ENCODE measurements around the gene COL9A3. TPM values are rescaled to one million over a fixed set of nuclear protein-coding genes. Genes with fewer than 3 reads are reported as not detected.

COL9A3 gene
- total RNA-seq, 3 donors from 2014 or later (not counting 1 experiment from before 2014, with no cell fraction given) = 1.9 TPM; not detected in 2

DNA sequence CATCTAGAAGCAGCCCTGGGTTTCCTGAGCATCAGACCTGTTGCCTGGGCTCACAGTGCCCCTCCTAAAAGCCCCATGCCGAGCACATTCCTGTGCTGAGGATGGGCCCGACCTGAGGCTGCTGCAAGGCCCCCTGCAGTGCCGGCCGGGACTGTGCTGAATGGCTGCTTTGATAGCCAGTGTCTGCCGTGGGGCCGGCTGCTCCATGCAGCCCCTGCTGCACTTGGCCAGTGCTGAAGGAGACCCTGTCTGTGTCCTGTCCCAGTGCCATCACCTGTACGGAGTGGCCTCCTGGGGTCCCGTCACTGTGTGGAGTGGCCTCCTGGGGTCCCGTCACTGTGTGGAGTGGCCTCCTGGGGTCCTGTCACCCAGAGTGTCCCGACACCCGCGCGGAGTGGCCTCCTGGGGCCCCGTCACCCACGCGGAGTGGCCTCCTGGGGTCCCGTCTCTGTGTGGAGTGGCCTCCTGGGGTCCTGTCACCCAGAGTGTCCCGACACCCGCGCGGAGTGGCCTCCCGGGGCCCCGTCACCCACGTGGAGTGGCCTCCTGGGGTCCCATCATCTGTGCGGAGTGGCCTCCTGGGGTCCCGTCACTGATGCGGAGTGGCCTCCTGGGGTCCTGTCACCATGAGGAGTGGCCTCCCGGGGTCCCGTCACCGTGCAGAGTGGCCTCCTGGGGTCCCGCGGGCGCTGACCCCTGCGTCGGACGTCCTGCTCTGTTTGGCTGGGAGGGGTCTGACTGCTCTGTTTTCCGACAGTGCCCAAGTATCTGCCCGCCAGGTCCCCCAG, 7.0 kb downstream of the COL9A3 start:
- WGBS (ENCODE audit: insufficient coverage) = 92% methylated on average over 38 of the region's 38 CpGs
- DNase-seq (no peak), ATAC-seq (no peak)
- no peak for TF ChIP-seq CTCF (IDR thresholded peaks at IDR 0.05)
- Mint-ChIP-seq H3K36me3 (no peaks in the 10 kb centered on the region), H3K27ac (no peak overlapping the region), H3K27me3 (ENCODE audit: low read depth in 2 of 2) (peaks cover 0 to 2% of the 10 kb centered on the region in 2 donors), H3K4me1 (no peaks in the 10 kb centered on the region), H3K4me3 (no peak overlapping the region), H3K9me3 (no peaks in the 10 kb centered on the region)
- intact Hi-C loops (cut with micrococcal nuclease) = no loop called here
- H3K27me3 ChIP-seq (ENCODE audit: control insufficient read depth, insufficient read depth, low read length) = peaks cover 2% of the 10 kb centered on the region
- H3K36me3 ChIP-seq (ENCODE audit: control insufficient read depth, insufficient read depth, low read length) = no peaks in the 10 kb centered on the region
- H3K4me1 ChIP-seq (ENCODE audit: control insufficient read depth, insufficient read depth, low read length) = peaks cover 16% of the 10 kb centered on the region
- no peak overlapping the region for H3K27ac ChIP-seq (ENCODE audit: low read length)
- H3K4me3 ChIP-seq (ENCODE audit: low read length) = no peak overlapping the region
- no peaks in the 10 kb centered on the region for H3K9me3 ChIP-seq (ENCODE audit: control insufficient read depth, insufficient read depth, low read length)

DNA sequence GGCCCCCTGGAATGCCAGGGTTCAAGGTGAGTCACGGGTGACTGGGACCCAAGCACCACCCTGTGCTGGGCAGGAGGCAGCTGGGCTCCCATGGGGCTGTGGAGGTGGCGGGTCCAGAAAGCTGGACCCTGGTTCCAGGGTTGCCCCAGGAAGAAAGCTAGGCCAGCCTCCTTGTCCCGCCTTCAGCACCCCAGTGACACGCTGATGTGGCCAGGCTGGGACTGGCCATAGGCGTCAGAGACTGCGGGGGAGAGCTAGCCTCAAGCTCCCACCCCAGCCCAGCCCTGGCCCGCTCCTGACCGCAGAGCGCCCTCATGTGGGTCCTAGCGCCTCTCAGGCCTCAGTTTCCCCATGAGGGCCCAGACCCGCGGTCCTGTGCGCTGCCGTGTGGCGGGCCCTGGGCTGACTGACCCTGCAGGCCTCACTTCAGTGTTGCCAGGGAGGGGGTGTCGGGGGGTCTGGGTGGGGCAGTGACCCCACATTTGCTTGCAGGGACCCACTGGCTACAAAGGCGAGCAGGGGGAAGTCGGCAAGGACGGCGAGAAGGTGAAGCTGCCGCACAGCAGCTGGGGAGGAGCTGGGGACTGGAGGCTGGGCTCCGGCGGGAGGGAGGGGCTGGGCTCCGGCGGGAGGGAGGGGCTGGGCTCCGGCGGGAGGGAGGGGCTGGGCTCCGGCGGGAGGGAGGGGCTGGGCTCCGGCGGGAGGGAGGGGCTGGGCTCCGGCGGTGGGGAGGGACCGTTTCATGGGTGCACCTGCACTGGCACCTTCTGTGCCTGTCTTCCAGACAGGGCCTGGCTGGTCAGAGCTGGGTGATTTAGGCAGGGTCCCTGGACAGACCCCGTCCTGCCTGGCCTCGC, 7.9 kb downstream of the COL9A3 start:
- no peak overlapping the region for H3K4me3 Mint-ChIP-seq
- no peaks in the 10 kb centered on the region for H3K36me3 Mint-ChIP-seq
- no peaks in the 10 kb centered on the region for H3K4me1 Mint-ChIP-seq
- no peak for TF ChIP-seq CTCF (IDR thresholded peaks at IDR 0.05)
- Histone ChIP-seq H3K9me3 (ENCODE audit: control insufficient read depth, insufficient read depth, low read length) (no peaks in the 10 kb centered on the region), H3K27ac (ENCODE audit: low read length) (no peak overlapping the region), H3K4me1 (ENCODE audit: control insufficient read depth, insufficient read depth, low read length) (peaks cover 16% of the 10 kb centered on the region), H3K27me3 (ENCODE audit: control insufficient read depth, insufficient read depth, low read length) (no peaks in the 10 kb centered on the region), H3K36me3 (ENCODE audit: control insufficient read depth, insufficient read depth, low read length) (no peaks in the 10 kb centered on the region), H3K4me3 (ENCODE audit: low read length) (no peak overlapping the region)
- intact Hi-C loops (cut with micrococcal nuclease) = no loop called here
- DNase-seq (peak in 1 of 2 donors; percentile 76), ATAC-seq (peak; percentile 60 to 80 (median 75))
- H3K27ac Mint-ChIP-seq = no peak overlapping the region
- no peaks in the 10 kb centered on the region for H3K9me3 Mint-ChIP-seq
- H3K27me3 Mint-ChIP-seq (ENCODE audit: low read depth in 2 of 2) = peaks cover 0 to 2% of the 10 kb centered on the region in 2 donors
- WGBS (ENCODE audit: insufficient coverage) = 37% methylated on average over 28 of the region's 36 CpGs

DNA sequence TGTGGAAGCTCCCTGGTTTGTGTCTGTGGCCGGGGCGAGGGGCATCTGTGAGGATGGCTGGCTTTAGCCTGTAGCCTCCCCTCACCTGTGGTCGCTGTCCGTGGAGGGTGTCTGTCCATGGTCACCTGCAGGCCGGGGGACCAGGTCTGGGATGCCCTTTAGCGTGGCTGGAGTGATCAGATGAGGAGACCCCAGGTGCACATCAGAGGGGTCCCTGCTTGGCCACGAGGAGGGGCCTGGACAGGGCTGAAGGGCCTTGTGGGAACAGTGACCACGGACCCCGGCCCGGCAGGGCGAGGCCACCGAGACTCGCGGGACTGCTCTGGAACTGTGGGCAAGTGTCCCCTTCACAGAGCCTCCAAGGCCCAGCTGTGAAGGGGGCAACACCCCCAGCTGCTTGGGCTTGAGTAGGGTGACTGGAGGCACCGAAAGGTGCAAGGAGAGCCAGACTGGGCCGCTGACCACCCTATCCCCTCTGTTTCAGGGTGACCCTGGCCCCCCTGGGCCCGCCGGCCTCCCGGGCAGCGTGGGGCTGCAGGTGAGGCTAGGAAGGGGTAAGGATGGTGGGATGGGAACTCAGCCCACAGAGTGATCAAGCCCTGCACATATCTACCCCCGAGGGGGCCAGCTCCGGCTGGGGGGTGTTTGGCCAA, 8.6 kb downstream of the COL9A3 start:
- H3K4me1 ChIP-seq (ENCODE audit: control insufficient read depth, insufficient read depth, low read length) = peaks cover 16% of the 10 kb centered on the region
- Mint-ChIP-seq H3K9me3 (no peaks in the 10 kb centered on the region), H3K4me3 (no peak overlapping the region), H3K4me1 (no peaks in the 10 kb centered on the region), H3K27me3 (ENCODE audit: low read depth in 2 of 2) (no peaks in the 10 kb centered on the region), H3K27ac (no peak overlapping the region), H3K36me3 (no peaks in the 10 kb centered on the region)
- no peaks in the 10 kb centered on the region for H3K36me3 ChIP-seq (ENCODE audit: control insufficient read depth, insufficient read depth, low read length)
- no peak overlapping the region for H3K4me3 ChIP-seq (ENCODE audit: low read length)
- 86% methylated on average over 22 of the region's 22 CpGs for WGBS (ENCODE audit: insufficient coverage)
- ATAC-seq (no peak), DNase-seq (peak in 1 of 2 donors; percentile 15)
- no peaks in the 10 kb centered on the region for H3K9me3 ChIP-seq (ENCODE audit: control insufficient read depth, insufficient read depth, low read length)
- H3K27me3 ChIP-seq (ENCODE audit: control insufficient read depth, insufficient read depth, low read length) = no peaks in the 10 kb centered on the region
- intact Hi-C loops (cut with micrococcal nuclease) = no loop called here
- no peak overlapping the region for H3K27ac ChIP-seq (ENCODE audit: low read length)
- TF ChIP-seq CTCF (IDR thresholded peaks at IDR 0.05) = no peak

Measured in natural killer cell (primary cell).